Measurements from ENCODE around the gene VAV2.

DNA sequence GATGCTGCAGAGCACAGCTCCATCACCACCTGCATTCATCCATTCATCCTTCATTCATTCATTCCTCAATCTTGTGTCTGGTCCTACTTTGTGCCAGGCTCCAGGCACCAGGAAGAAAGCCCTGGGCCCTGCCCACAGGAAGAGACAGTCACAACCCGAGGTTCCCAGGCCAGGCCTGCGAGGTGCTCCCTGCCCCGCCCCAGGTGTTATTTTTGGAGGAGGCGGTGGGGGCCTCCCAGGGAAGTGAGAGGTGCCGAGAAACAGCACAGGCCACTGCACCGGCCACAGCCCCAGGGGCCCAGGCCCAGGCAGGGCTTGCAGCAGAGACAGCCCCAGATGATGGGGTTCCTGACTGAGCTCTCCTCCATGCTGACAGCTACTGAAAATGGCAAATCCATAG, 33.4 kb downstream of the VAV2 start:
- TF ChIP-seq, protein P1, sequence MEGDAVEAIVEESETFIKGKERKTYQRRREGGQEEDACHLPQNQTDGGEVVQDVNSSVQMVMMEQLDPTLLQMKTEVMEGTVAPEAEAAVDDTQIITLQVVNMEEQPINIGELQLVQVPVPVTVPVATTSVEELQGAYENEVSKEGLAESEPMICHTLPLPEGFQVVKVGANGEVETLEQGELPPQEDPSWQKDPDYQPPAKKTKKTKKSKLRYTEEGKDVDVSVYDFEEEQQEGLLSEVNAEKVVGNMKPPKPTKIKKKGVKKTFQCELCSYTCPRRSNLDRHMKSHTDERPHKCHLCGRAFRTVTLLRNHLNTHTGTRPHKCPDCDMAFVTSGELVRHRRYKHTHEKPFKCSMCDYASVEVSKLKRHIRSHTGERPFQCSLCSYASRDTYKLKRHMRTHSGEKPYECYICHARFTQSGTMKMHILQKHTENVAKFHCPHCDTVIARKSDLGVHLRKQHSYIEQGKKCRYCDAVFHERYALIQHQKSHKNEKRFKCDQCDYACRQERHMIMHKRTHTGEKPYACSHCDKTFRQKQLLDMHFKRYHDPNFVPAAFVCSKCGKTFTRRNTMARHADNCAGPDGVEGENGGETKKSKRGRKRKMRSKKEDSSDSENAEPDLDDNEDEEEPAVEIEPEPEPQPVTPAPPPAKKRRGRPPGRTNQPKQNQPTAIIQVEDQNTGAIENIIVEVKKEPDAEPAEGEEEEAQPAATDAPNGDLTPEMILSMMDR (IDR thresholded peaks at IDR 0.05): no peak
- TF ChIP-seq POLR2A (IDR thresholded peaks at IDR 0.05; ENCODE audit: low read depth): no peak

Data from esophagus muscularis mucosa (tissue), 3 donors.